OCI-LY3 (cell line): Measurements from ENCODE around the gene ZNF598.

ENCODE experiments used
- CTCF ChIP-seq: fragments of 200-600, 300-600 bp; sonication (generic); IDR thresholded peaks from 2 replicates; pipeline ENCODE4 v1.5.1; 2014; ENCODE audit warnings: antibody characterized with exemption, low read length, low read depth
- EZH2phosphoT487 ChIP-seq: fragments of 200-600 bp; shearing (Covaris generic); IDR thresholded peaks from 2 replicates; pipeline ENCODE4 v1.6.1; 2018; ENCODE audit warnings: antibody characterized with exemption, mixed run types, low read depth

DNA sequence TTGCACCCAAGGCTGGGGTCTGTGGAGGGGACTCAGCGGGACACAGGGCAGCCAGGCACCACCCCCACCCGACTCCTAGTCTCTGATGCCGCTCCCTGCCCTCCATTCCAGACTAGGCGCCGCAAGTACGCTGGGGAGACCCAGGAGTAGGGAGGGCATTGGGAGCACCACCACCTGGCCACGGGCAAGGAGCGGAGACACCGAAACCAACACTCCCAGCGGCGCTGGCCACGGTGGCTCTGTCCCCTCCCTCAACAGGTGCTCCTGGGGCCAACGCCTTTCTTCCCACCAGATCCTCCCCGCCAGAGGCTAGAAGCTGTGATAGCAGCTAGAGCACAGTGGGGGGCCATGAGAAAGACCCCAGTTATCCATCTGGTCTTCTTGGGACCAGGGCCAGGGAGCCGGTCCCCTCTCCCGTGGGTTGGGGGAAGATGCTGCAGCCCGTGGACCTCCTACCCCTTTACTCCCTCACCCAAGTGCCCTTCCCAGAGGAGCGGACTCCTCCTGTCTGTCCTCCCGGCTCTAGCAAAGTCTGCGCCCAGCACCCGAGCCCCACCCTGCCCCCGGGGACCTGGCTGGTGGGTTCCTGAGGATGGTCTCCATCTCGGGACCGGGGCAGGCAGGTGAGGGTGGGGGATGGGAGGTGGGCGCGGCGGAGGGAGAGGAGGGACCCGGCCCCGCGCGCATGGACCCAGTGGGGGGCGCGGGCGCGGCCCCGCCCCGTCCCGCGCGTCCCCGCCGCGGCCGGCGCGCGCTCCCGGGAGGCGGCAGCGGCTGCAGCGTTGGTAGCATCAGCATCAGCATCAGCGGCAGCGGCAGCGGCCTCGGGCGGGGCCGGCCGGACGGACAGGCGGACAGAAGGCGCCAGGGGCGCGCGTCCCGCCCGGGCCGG is 20.2 kb downstream of the ZNF598 start, which contains the start of gene SYNGR3:
- TF ChIP-seq CTCF (no peak), EZH2phosphoT487 (no peak)
